Ishikawa (cell line): ENCODE results near the gene SHC4.

Source experiments
- CEBPB ChIP-seq: IDR thresholded peaks from 2 replicates; pipeline ENCODE4 v1.6.1; 2012
- CREB1 ChIP-seq: IDR thresholded peaks from 2 replicates; pipeline ENCODE4 v1.6.1; 2012; ENCODE audit warnings: low read depth
- EGR1 ChIP-seq: IDR thresholded peaks from 2 replicates; pipeline ENCODE4 v1.6.1; 2012
- EP300 ChIP-seq: IDR thresholded peaks from 2 replicates; pipeline ENCODE4 v1.6.1; 2012; ENCODE audit warnings: borderline replicate concordance
- FOXM1 ChIP-seq: IDR thresholded peaks from 2 replicates; pipeline ENCODE4 v1.6.1; 2012; ENCODE audit warnings: low read depth, borderline replicate concordance
- NFIC ChIP-seq: IDR thresholded peaks from 2 replicates; pipeline ENCODE4 v1.6.1; 2012
- RAD21 ChIP-seq: IDR thresholded peaks from 2 replicates; pipeline ENCODE4 v1.6.1; 2012; ENCODE audit warnings: low read depth
- TAF1 ChIP-seq: IDR thresholded peaks from 2 replicates; pipeline ENCODE4 v1.6.1; 2012; ENCODE audit warnings: low read depth, mild to moderate bottlenecking
- TCF12 ChIP-seq: IDR thresholded peaks from 2 replicates; pipeline ENCODE4 v1.6.1; 2012; ENCODE audit warnings: low read depth
- TEAD4 ChIP-seq: IDR thresholded peaks from 2 replicates; pipeline ENCODE4 v1.6.1; 2012
- USF1 ChIP-seq: IDR thresholded peaks from 2 replicates; pipeline ENCODE4 v1.6.1; 2012
- YY1 ChIP-seq: IDR thresholded peaks from 2 replicates; pipeline ENCODE4 v1.6.1; 2012; ENCODE audit warnings: low read depth
- ZBTB7A ChIP-seq: IDR thresholded peaks from 2 replicates; pipeline ENCODE4 v1.6.1; 2012; ENCODE audit warnings: low read depth
- TF ChIP-seq, protein P1 (sequence below): IDR thresholded peaks from 2 replicates; pipeline ENCODE4 v1.6.1; 2012
- TF ChIP-seq, protein P2 (sequence below): IDR thresholded peaks from 2 replicates; pipeline ENCODE4 v1.6.1; 2012; ENCODE audit warnings: low read depth, mild to moderate bottlenecking

Gene SHC4

GRCh38 chr15:48922046-48922445 lies 41.7 kb downstream of the SHC4 start:
- no peak for TF ChIP-seq EGR1
- TF ChIP-seq, protein P1, sequence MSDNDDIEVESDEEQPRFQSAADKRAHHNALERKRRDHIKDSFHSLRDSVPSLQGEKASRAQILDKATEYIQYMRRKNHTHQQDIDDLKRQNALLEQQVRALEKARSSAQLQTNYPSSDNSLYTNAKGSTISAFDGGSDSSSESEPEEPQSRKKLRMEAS = no peak
- no peak for TF ChIP-seq RAD21
- no peak for TF ChIP-seq TEAD4
- TF ChIP-seq, protein P2, sequence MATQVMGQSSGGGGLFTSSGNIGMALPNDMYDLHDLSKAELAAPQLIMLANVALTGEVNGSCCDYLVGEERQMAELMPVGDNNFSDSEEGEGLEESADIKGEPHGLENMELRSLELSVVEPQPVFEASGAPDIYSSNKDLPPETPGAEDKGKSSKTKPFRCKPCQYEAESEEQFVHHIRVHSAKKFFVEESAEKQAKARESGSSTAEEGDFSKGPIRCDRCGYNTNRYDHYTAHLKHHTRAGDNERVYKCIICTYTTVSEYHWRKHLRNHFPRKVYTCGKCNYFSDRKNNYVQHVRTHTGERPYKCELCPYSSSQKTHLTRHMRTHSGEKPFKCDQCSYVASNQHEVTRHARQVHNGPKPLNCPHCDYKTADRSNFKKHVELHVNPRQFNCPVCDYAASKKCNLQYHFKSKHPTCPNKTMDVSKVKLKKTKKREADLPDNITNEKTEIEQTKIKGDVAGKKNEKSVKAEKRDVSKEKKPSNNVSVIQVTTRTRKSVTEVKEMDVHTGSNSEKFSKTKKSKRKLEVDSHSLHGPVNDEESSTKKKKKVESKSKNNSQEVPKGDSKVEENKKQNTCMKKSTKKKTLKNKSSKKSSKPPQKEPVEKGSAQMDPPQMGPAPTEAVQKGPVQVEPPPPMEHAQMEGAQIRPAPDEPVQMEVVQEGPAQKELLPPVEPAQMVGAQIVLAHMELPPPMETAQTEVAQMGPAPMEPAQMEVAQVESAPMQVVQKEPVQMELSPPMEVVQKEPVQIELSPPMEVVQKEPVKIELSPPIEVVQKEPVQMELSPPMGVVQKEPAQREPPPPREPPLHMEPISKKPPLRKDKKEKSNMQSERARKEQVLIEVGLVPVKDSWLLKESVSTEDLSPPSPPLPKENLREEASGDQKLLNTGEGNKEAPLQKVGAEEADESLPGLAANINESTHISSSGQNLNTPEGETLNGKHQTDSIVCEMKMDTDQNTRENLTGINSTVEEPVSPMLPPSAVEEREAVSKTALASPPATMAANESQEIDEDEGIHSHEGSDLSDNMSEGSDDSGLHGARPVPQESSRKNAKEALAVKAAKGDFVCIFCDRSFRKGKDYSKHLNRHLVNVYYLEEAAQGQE = no peak
- TF ChIP-seq CREB1 = no peak
- no peak for TF ChIP-seq TCF12
- TF ChIP-seq EP300 = no peak

DNA sequence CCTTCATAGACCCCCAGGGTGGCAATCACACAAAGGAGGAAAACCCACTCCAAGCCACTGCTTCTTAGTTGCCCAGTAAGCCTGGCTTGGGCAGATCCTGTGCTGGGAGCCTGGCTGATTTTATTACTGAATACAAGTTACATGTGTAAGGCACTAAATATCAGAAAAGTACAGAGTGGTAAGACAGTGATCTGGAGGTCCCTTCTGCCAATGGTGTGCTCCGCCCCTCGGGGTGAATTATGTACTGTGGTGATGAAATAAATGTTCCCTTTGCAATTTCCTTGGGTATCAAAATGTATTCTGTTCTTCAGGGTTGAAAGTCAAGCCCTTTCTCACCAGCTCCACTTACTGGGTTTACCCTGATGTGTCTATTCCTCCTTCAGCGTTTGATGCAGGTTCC lies 47.0 kb downstream of the SHC4 start:
- TF ChIP-seq CREB1 (no peak), CEBPB (no peak), NFIC (no peak), TAF1 (no peak), EP300 (no peak)
- TF ChIP-seq, protein P2 = no peak

DNA sequence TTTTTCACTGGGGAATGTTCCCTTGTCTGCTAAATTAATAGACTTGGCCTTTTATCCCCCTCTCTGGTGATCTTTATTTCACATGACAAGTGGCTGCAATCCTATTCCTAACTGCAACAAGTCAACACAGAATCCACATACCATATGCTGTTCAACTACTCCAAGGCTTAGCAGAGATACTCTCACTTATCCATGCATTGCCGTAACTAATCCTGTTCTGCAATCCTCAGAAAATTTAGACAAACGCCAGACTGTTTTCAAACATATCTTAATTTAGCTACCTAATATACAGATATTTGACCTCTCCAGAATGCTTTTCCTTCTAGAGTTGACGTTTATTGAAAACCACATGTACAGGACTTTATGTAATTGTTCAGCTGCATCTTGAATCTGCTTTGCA lies 47.9 kb downstream of the SHC4 start:
- TF ChIP-seq YY1 (no peak), EP300 (no peak), RAD21 (no peak), FOXM1 (no peak), EGR1 (no peak), USF1 (no peak)

GRCh38 chr15:48914717-48915116 lies 49.0 kb downstream of the SHC4 start:
- no peak for TF ChIP-seq USF1
- TF ChIP-seq YY1 = no peak
- TF ChIP-seq FOXM1 = no peak
- TF ChIP-seq TCF12 = no peak

GRCh38 chr15:48913141-48913540 lies 50.6 kb downstream of the SHC4 start:
- TF ChIP-seq NFIC (no peak), CEBPB (no peak), FOXM1 (no peak), CREB1 (no peak), ZBTB7A (no peak), TEAD4 (no peak), EGR1 (no peak), TAF1 (no peak), YY1 (no peak), USF1 (no peak), TCF12 (no peak), EP300 (no peak), RAD21 (no peak)
- TF ChIP-seq, protein P2 = no peak
- TF ChIP-seq, protein P1 = no peak
